Astrocyte of the cerebellum (primary cell): ENCODE results near the gene SPOCD1.

ENCODE experiments used
- DNase-seq: peaks from one replicate; pipeline ENCODE4 v3.0.0-alpha.2; 2011; ENCODE audit warnings: low read depth
- H3K4me3 ChIP-seq: 2 replicates; pipeline ENCODE4 v1.5.1; 2011; ENCODE audit warnings: mild to moderate bottlenecking, low read depth, low read length, moderate library complexity
- CTCF ChIP-seq: IDR thresholded peaks from 2 replicates; pipeline ENCODE4 v1.5.1; 2012; ENCODE audit warnings: low read length, low read depth, moderate library complexity, mild to moderate bottlenecking; ENCODE audit errors: missing control alignments
- in situ Hi-C: cut with HindIII; loops from 2 replicates; pipeline ENCODE4 v1.10.0; 2017; ENCODE audit warnings: low sequenced_read_pairs

Gene SPOCD1

GRCh38 chr1:31773861-31774260 lies 42.0 kb downstream of the SPOCD1 start:
- H3K4me3 ChIP-seq: no peak overlapping the region
- no peak for TF ChIP-seq CTCF
- no peak for DNase-seq
- in situ Hi-C loops: no loop called here

GRCh38 chr1:31772669-31773248 lies 43.1 kb downstream of the SPOCD1 start:
- H3K4me3 ChIP-seq: peak overlapping the region; percentile 2
- in situ Hi-C loops: no loop called here
- TF ChIP-seq CTCF: no peak
- DNase-seq: no peak

GRCh38 chr1:31771891-31772668 lies 43.7 kb downstream of the SPOCD1 start:
- H3K4me3 ChIP-seq: peak overlapping the region; percentile 2
- no peak for DNase-seq
- in situ Hi-C loops: no loop called here
- TF ChIP-seq CTCF: no peak

- no peak for TF ChIP-seq CTCF
- no peak for DNase-seq
- in situ Hi-C loops: no loop called here
- no peak overlapping the region for H3K4me3 ChIP-seq
These were observed 46.0 kb downstream of the SPOCD1 start for GRCh38 chr1:31769720-31770390.

GRCh38 chr1:31768939-31769704 lies 46.7 kb downstream of the SPOCD1 start:
- in situ Hi-C loops: no loop called here
- no peak for DNase-seq
- TF ChIP-seq CTCF: no peak
- H3K4me3 ChIP-seq: no peak overlapping the region

- DNase-seq: no peak
- in situ Hi-C loops: no loop called here
- TF ChIP-seq CTCF: no peak
- no peak overlapping the region for H3K4me3 ChIP-seq
These were observed 47.4 kb downstream of the SPOCD1 start for GRCh38 chr1:31768407-31768907.
